Gastrocnemius medialis (tissue), 4 donors: ENCODE results near the gene DUS1L.

ENCODE experiments used
- POLR2A ChIP-seq, 2 donors: fragments of 450-650 bp; IDR thresholded peaks; one replicate each; pipeline ENCODE4 v1.6.1; 2017; ENCODE audit warnings: antibody characterized with exemption in 2 of 2, mild to moderate bottlenecking in 2 of 2, moderate library complexity in 2 of 2
- TF ChIP-seq, protein P1 (sequence below), 5 experiments: fragments of 450-650 bp in 3 of 5; fragments of 200-600 bp in 2 of 5; sonication (generic) in 2 of 5; IDR thresholded peaks in 4 of 5; conservative IDR thresholded peaks in 1 of 5; 1 replicate in 4 of 5; 2 replicates in 1 of 5; pipeline ENCODE4 v1.5.1; 2016 to 2019; ENCODE audit warnings: antibody characterized with exemption in 5 of 5, mild to moderate bottlenecking in 3 of 5, moderate library complexity in 3 of 5

DNA sequence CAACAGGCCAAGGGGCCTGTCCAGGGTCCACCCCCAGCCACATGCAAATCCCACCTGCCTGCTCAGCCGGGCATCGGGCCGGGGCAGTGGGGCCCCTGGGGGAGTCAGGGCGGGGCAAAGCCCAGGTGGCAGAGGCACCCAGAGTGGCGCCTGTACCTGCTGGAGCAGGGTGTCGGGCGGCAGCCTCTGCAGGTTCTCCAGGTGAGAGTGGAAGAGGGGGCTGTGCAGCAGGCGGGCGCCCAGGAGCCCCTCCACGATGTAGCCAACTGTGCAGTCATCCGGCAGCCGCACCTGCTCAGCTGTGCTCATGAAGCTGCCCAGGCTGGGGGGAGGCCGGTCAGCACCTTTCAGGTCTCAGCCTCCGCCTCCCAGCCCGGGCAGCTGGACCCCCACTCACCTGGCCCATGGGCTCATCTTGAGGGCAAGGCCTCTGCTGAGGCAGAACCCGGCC, 16.1 kb downstream of the DUS1L start:
- TF ChIP-seq, protein P1, sequence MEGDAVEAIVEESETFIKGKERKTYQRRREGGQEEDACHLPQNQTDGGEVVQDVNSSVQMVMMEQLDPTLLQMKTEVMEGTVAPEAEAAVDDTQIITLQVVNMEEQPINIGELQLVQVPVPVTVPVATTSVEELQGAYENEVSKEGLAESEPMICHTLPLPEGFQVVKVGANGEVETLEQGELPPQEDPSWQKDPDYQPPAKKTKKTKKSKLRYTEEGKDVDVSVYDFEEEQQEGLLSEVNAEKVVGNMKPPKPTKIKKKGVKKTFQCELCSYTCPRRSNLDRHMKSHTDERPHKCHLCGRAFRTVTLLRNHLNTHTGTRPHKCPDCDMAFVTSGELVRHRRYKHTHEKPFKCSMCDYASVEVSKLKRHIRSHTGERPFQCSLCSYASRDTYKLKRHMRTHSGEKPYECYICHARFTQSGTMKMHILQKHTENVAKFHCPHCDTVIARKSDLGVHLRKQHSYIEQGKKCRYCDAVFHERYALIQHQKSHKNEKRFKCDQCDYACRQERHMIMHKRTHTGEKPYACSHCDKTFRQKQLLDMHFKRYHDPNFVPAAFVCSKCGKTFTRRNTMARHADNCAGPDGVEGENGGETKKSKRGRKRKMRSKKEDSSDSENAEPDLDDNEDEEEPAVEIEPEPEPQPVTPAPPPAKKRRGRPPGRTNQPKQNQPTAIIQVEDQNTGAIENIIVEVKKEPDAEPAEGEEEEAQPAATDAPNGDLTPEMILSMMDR (IDR thresholded peaks at IDR 0.05 in 4 of 5, conservative IDR thresholded peaks at IDR 0.05 in 1 of 5): no peak
- TF ChIP-seq POLR2A (IDR thresholded peaks at IDR 0.05): no peak
